Thyroid gland (tissue), 4 donors: ENCODE data around the gene ALG11.

Source experiments
- POLR2A ChIP-seq, 2 donors: fragments of 450-650 bp; IDR thresholded peaks; one replicate each; pipeline ENCODE4 v1.6.1; 2017; ENCODE audit warnings: antibody characterized with exemption in 2 of 2, mild to moderate bottlenecking in 2 of 2, moderate library complexity in 1 of 2
- TF ChIP-seq, protein P1 (sequence below), 6 experiments: fragments of 200-600 bp in 3 of 6; fragments of 450-650 bp in 3 of 6; sonication (generic) in 3 of 6; IDR thresholded peaks; one replicate each; pipeline ENCODE4 v1.5.1; 2016 to 2019; ENCODE audit warnings: antibody characterized with exemption in 6 of 6, mild to moderate bottlenecking in 2 of 6, inconsistent platforms in 1 of 6, moderate library complexity in 1 of 6

DNA sequence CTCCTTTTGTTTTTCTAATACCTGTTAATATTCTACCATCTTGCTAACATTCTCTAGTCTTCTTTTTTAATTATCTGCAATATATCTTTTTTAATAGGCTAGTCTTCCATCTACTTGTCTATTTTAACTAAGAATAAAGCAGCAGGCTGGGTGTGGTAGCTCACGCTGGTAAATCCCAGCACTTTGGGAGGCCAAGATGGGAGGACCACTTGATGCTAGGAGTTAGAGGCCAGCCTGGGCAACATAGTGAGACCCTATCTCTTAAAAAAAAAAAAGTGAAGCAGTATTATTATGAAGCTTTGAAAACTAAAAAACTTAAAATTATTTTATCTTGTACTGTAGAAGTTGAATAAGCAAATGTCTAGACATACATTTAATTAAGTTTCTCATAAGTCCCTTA lies 15.6 kb downstream of the ALG11 start:
- TF ChIP-seq, protein P1, sequence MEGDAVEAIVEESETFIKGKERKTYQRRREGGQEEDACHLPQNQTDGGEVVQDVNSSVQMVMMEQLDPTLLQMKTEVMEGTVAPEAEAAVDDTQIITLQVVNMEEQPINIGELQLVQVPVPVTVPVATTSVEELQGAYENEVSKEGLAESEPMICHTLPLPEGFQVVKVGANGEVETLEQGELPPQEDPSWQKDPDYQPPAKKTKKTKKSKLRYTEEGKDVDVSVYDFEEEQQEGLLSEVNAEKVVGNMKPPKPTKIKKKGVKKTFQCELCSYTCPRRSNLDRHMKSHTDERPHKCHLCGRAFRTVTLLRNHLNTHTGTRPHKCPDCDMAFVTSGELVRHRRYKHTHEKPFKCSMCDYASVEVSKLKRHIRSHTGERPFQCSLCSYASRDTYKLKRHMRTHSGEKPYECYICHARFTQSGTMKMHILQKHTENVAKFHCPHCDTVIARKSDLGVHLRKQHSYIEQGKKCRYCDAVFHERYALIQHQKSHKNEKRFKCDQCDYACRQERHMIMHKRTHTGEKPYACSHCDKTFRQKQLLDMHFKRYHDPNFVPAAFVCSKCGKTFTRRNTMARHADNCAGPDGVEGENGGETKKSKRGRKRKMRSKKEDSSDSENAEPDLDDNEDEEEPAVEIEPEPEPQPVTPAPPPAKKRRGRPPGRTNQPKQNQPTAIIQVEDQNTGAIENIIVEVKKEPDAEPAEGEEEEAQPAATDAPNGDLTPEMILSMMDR (IDR thresholded peaks at IDR 0.05) = no peak
- TF ChIP-seq POLR2A (IDR thresholded peaks at IDR 0.05) = no peak
